ENCODE measurements around the gene PLCZ1. TPM values are rescaled to one million over a fixed set of nuclear protein-coding genes. Genes with fewer than 3 reads are reported as not detected.
A peak's percentile ranks its signal among the peaks of the same experiment; 100 is the strongest.

PLCZ1 gene
- total and polyA plus RNA-seq, 2 donors (not counting 1 experiment from before 2014, with no cell fraction given): not detected

GRCh38 chr12:18690653-18691052 lies 47.2 kb downstream of the PLCZ1 start:
- TF ChIP-seq, protein P1, sequence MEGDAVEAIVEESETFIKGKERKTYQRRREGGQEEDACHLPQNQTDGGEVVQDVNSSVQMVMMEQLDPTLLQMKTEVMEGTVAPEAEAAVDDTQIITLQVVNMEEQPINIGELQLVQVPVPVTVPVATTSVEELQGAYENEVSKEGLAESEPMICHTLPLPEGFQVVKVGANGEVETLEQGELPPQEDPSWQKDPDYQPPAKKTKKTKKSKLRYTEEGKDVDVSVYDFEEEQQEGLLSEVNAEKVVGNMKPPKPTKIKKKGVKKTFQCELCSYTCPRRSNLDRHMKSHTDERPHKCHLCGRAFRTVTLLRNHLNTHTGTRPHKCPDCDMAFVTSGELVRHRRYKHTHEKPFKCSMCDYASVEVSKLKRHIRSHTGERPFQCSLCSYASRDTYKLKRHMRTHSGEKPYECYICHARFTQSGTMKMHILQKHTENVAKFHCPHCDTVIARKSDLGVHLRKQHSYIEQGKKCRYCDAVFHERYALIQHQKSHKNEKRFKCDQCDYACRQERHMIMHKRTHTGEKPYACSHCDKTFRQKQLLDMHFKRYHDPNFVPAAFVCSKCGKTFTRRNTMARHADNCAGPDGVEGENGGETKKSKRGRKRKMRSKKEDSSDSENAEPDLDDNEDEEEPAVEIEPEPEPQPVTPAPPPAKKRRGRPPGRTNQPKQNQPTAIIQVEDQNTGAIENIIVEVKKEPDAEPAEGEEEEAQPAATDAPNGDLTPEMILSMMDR (conservative IDR thresholded peaks at IDR 0.05 in 1 of 2, IDR thresholded peaks at IDR 0.05 in 1 of 2; ENCODE audit: low read depth in 1 of 2, low read length in 2 of 2): no peak
- TF ChIP-seq EZH2 (IDR thresholded peaks at IDR 0.05; ENCODE audit: low read length, missing control alignments): no peak
- H3K4me3 ChIP-seq (replicated peaks in 1 of 4; ENCODE audit: control extremely low read depth in 1 of 4, insufficient read depth in 1 of 4, low read depth in 3 of 4, low read length in 4 of 4): no peak overlapping the region
- H3K9me3 ChIP-seq (ENCODE audit: control insufficient read depth, insufficient read depth, low read depth, low read length): no peaks in the 10 kb centered on the region
- no peak overlapping the region for H3K27ac ChIP-seq (ENCODE audit: insufficient read depth, low read length)
- H4K20me1 ChIP-seq (ENCODE audit: control insufficient read depth, extremely low read depth, insufficient read depth, low read length): no peaks in the 10 kb centered on the region
- no peaks in the 10 kb centered on the region for H3K36me3 ChIP-seq (ENCODE audit: control insufficient read depth, insufficient read depth, low read length)
- no peaks in the 10 kb centered on the region for H3K79me2 ChIP-seq (ENCODE audit: control insufficient read depth, insufficient read depth, low read length)
- H3K4me2 ChIP-seq (ENCODE audit: extremely low read depth, insufficient read depth, low read length): peak overlapping the region; percentile 32
- peak; percentile 19 to 92 for DNase-seq (ENCODE audit: low read depth in 2 of 2)
- no peak overlapping the region for H3K9ac ChIP-seq (ENCODE audit: insufficient read depth, low read length)
- H3K4me1 ChIP-seq (ENCODE audit: control insufficient read depth, extremely low read depth, insufficient read depth, low read length): peaks cover 2% of the 10 kb centered on the region
- H2AFZ ChIP-seq (ENCODE audit: low read length): no peak overlapping the region
- H3K27me3 ChIP-seq (ENCODE audit: control insufficient read depth, insufficient read depth, low read length): no peaks in the 10 kb centered on the region

- Histone ChIP-seq H3K36me3 (ENCODE audit: control insufficient read depth, insufficient read depth, low read length) (no peaks in the 10 kb centered on the region), H3K27me3 (ENCODE audit: control insufficient read depth, insufficient read depth, low read length) (no peaks in the 10 kb centered on the region), H3K9me3 (ENCODE audit: control insufficient read depth, insufficient read depth, low read depth, low read length) (no peaks in the 10 kb centered on the region), H3K4me2 (ENCODE audit: extremely low read depth, insufficient read depth, low read length) (no peak overlapping the region), H3K79me2 (ENCODE audit: control insufficient read depth, insufficient read depth, low read length) (no peaks in the 10 kb centered on the region), H3K27ac (ENCODE audit: insufficient read depth, low read length) (no peak overlapping the region), H3K9ac (ENCODE audit: insufficient read depth, low read length) (no peak overlapping the region), H3K4me1 (ENCODE audit: control insufficient read depth, extremely low read depth, insufficient read depth, low read length) (peaks cover 2% of the 10 kb centered on the region), H4K20me1 (ENCODE audit: control insufficient read depth, extremely low read depth, insufficient read depth, low read length) (no peaks in the 10 kb centered on the region), H2AFZ (ENCODE audit: low read length) (no peak overlapping the region), H3K4me3 (replicated peaks in 1 of 4; ENCODE audit: control extremely low read depth in 1 of 4, insufficient read depth in 1 of 4, low read depth in 3 of 4, low read length in 4 of 4) (no peak overlapping the region)
- TF ChIP-seq, protein P1 (conservative IDR thresholded peaks at IDR 0.05 in 1 of 2, IDR thresholded peaks at IDR 0.05 in 1 of 2; ENCODE audit: low read depth in 1 of 2, low read length in 2 of 2): no peak
- no peak for TF ChIP-seq EZH2 (IDR thresholded peaks at IDR 0.05; ENCODE audit: low read length, missing control alignments)
- DNase-seq (ENCODE audit: low read depth in 2 of 2): no peak
Observed at GRCh38 chr12:18689771-18690170, 48.0 kb downstream of the PLCZ1 start.

DNA sequence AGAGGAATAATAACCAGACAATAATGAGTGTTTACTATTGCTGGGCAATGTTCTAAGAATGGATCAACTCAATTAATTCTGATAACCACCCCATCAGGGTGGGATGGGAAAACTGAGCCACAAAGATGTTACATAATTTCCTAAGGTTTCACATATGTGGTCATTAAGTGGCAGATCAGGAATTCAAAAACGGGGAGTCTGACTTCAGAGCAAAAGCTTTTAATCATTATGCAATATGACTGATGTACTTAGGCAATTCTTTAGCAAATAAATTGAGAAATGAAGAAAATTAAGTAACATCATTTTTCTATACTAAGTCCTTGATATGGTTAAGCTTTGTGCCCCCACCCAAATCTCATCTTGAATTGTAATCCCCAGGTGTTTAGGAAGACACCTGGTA lies 53.4 kb downstream of the PLCZ1 start:
- no peak for TF ChIP-seq EZH2 (IDR thresholded peaks at IDR 0.05; ENCODE audit: low read length, missing control alignments)
- TF ChIP-seq, protein P1 (conservative IDR thresholded peaks at IDR 0.05 in 1 of 2, IDR thresholded peaks at IDR 0.05 in 1 of 2; ENCODE audit: low read depth in 1 of 2, low read length in 2 of 2): no peak
- H3K79me2 ChIP-seq (ENCODE audit: control insufficient read depth, insufficient read depth, low read length): no peaks in the 10 kb centered on the region
- no peak overlapping the region for H3K4me2 ChIP-seq (ENCODE audit: extremely low read depth, insufficient read depth, low read length)
- no peaks in the 10 kb centered on the region for H3K36me3 ChIP-seq (ENCODE audit: control insufficient read depth, insufficient read depth, low read length)
- peak in 1 of 2 donors; percentile 6 for DNase-seq (ENCODE audit: low read depth in 2 of 2)
- no peaks in the 10 kb centered on the region for H3K4me1 ChIP-seq (ENCODE audit: control insufficient read depth, extremely low read depth, insufficient read depth, low read length)
- H2AFZ ChIP-seq (ENCODE audit: low read length): no peak overlapping the region
- H4K20me1 ChIP-seq (ENCODE audit: control insufficient read depth, extremely low read depth, insufficient read depth, low read length): no peaks in the 10 kb centered on the region
- no peak overlapping the region for H3K9ac ChIP-seq (ENCODE audit: insufficient read depth, low read length)
- no peak overlapping the region for H3K27ac ChIP-seq (ENCODE audit: insufficient read depth, low read length)
- H3K9me3 ChIP-seq (ENCODE audit: control insufficient read depth, insufficient read depth, low read depth, low read length): no peaks in the 10 kb centered on the region
- H3K27me3 ChIP-seq (ENCODE audit: control insufficient read depth, insufficient read depth, low read length): no peaks in the 10 kb centered on the region
- H3K4me3 ChIP-seq (replicated peaks in 1 of 4; ENCODE audit: control extremely low read depth in 1 of 4, insufficient read depth in 1 of 4, low read depth in 3 of 4, low read length in 4 of 4): no peak overlapping the region

All from fibroblast of lung (primary cell).